AG09319 (cell line): Measurements from ENCODE around the gene CDH13.
A peak's percentile ranks its signal among the peaks of the same experiment; 100 is the strongest.

Experiments
- DNase-seq: peaks from one replicate; pipeline ENCODE4 v3.0.0-alpha.2; 2010; ENCODE audit warnings: low read depth; ENCODE audit errors: extremely low read depth
- TF ChIP-seq, protein P1 (sequence below): IDR thresholded peaks from 2 replicates; pipeline ENCODE4 v1.5.1; 2011; ENCODE audit warnings: low read depth, mild to moderate bottlenecking, inconsistent platforms, low read length, moderate library complexity

CDH13 gene

GRCh38 chr16:83187405-83187804 is 560.6 kb downstream of the CDH13 start:
- DNase-seq, result peak; percentile 10
- TF ChIP-seq, protein P1, sequence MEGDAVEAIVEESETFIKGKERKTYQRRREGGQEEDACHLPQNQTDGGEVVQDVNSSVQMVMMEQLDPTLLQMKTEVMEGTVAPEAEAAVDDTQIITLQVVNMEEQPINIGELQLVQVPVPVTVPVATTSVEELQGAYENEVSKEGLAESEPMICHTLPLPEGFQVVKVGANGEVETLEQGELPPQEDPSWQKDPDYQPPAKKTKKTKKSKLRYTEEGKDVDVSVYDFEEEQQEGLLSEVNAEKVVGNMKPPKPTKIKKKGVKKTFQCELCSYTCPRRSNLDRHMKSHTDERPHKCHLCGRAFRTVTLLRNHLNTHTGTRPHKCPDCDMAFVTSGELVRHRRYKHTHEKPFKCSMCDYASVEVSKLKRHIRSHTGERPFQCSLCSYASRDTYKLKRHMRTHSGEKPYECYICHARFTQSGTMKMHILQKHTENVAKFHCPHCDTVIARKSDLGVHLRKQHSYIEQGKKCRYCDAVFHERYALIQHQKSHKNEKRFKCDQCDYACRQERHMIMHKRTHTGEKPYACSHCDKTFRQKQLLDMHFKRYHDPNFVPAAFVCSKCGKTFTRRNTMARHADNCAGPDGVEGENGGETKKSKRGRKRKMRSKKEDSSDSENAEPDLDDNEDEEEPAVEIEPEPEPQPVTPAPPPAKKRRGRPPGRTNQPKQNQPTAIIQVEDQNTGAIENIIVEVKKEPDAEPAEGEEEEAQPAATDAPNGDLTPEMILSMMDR, result no peak

- TF ChIP-seq, protein P1, result no peak
- no peak for DNase-seq
These were observed 570.0 kb downstream of the CDH13 start for GRCh38 chr16:83196796-83197195.

- TF ChIP-seq, protein P1, result no peak
- DNase-seq, result no peak
These were observed 570.7 kb downstream of the CDH13 start for GRCh38 chr16:83197450-83197849.

DNA sequence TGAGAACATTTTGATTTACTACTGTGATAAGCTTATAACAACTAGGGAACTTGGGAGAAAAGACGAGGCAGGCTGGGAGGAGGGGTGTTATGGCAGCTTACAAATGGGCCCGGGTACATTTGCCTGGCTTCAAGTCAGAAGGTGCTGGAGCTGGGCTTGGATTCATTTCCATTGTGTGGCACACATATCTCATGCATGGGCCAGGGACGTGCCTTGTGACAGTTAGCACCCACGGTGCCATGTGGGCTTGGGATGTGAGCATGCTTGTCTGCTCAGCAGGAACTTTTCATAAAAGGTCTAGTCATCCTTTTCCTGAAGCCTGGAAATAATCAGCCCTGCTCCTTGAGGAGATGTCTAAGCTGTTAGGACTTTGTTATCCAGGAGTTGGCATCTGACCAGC is 572.2 kb downstream of the CDH13 start:
- TF ChIP-seq, protein P1, result no peak
- no peak for DNase-seq

- TF ChIP-seq, protein P1, result no peak
- DNase-seq, result no peak
These were observed 573.4 kb downstream of the CDH13 start for GRCh38 chr16:83200005-83200779.

GRCh38 chr16:83201748-83202147 is 575.0 kb downstream of the CDH13 start:
- TF ChIP-seq, protein P1, result no peak
- DNase-seq, result no peak

DNA sequence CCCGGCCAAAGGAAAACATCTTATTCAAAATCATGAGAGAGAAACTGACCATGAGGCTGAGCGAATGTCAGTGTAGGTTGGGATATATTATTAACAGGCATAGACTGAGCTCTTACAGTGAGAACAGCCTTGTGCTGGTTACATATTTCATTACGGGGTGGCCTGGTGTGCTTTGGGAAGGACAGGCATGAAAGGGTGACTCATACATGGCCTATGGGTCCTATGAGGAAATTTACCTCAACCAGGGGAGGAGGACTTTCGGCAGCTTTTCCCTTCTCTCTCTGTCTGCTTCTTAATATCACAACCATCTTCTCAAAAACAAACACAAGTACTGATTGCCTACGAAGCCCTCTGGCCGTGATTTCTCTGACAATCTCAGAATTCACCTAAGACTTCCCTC is 579.1 kb downstream of the CDH13 start:
- TF ChIP-seq, protein P1, result no peak
- no peak for DNase-seq
